MG63 (cell line): ENCODE results near the gene SLC41A3. TPM values are rescaled to one million over a fixed set of nuclear protein-coding genes. Genes with fewer than 3 reads are reported as not detected.

Experiments used
- DNase-seq: peaks from one replicate; pipeline ENCODE4 v3.0.0-alpha.2; 2020
- H3K27me3 ChIP-seq: fragments of 250-450 bp; sonication (Bioruptor Pico); 2 replicates; pipeline ENCODE4 v1.5.1; 2020; ENCODE audit warnings: mild to moderate bottlenecking, moderate library complexity
- H3K36me3 ChIP-seq: fragments of 250-450 bp; sonication (Bioruptor Pico); 2 replicates; pipeline ENCODE4 v1.5.1; 2020; ENCODE audit warnings: mild to moderate bottlenecking, moderate library complexity
- H3K4me3 ChIP-seq: fragments of 250-450 bp; sonication (Bioruptor Pico); 2 replicates; pipeline ENCODE4 v1.5.1; 2020; ENCODE audit warnings: mild to moderate bottlenecking, moderate library complexity
- H3K9me3 ChIP-seq: fragments of 250-450 bp; sonication (Bioruptor Pico); 2 replicates; pipeline ENCODE4 v1.5.1; 2020; ENCODE audit warnings: mild to moderate bottlenecking, moderate library complexity
- total RNA-seq: library from RNA; depleted of rRNA; stranded (reverse); fragments of >200 nt; shearing (Covaris generic); gene quantifications from 2 replicates; pipeline ENCODE4 v1.2.3, GENCODE V29; 2014; ENCODE audit warnings: low replicate concordance; rRNA removed

The SLC41A3 gene
- 55.6 and 63.0 TPM in 2 replicates for total RNA-seq

DNA sequence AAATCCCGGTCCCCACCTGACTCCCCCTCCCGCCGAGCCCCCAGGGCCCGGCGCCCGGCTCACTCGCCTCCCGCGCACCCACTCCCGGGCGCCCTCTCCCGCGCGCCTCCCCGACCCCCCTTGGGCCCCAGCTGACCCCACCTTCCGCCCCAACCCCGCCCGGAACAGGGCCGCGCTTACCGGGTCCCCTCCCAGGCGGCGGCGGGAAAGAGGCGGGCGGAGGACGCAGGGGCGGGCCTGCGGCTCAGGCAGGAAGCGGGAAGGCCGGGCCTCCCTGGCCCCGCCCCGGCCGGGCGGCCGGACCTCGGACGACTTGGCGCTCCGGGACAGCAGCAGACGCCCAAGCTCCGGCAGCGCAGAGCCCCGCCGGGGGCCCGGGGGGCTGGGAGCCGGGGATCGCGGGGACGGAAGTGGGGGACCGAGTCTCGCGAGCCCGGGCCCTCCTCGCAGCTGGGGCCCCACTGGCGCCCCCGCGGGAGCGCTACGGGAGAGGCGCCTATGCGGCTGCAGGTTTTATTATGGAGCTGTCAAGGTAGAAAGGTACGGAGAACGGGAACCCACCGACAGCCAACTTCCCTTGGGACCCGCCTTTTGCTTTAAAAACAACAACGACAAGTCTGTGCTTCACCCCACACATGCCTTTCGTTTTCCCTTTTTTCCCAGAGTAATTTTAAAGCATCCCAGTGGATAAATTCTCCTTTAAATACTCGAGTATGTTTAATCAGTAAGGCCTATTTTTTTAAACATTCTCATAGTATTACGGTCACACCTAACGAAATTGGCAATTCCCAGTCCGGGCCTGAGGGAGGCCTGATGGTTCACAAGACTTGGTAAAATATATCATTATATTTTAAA is at the start of gene SLC41A3:
TSS of gene SLC41A3 (minus strand) at position 212 of the 855 bp plus-strand sequence. CDS start 15,905 bp downstream, outside the sequence.
- peak within 1 kb of the TSS; percentile 65 for H3K4me3 ChIP-seq
- H3K36me3 ChIP-seq = no peaks in the 10 kb centered on the region
- peak; percentile 94 for DNase-seq
- H3K9me3 ChIP-seq = peaks cover 5% of the 10 kb centered on the region
- H3K27me3 ChIP-seq = no peaks in the 10 kb centered on the region

DNA sequence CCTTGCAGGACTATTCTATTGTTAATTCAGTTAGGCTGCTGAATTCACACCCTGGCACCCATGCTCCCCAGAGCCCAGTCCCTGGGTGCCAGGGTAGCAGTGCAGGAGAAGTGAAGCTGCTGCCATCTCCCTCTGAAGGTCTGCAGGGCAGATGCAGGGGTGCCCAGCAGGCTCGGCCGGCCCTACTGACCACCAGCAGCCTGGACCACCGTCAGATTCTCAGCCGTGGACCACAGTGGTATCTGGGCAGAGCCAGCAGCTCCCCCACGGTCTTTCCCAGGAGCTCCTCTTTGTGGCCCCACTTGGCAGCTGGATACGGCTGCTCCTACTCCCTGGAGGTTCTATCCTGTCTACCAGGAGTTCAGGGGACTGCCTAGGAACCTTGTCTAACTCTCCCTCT is 49.7 kb upstream of the SLC41A3 start:
- Histone ChIP-seq H3K9me3 (no peaks in the 10 kb centered on the region), H3K27me3 (peaks cover 1% of the 10 kb centered on the region), H3K36me3 (no peaks in the 10 kb centered on the region), H3K4me3 (no peak overlapping the region)
- no peak for DNase-seq

DNA sequence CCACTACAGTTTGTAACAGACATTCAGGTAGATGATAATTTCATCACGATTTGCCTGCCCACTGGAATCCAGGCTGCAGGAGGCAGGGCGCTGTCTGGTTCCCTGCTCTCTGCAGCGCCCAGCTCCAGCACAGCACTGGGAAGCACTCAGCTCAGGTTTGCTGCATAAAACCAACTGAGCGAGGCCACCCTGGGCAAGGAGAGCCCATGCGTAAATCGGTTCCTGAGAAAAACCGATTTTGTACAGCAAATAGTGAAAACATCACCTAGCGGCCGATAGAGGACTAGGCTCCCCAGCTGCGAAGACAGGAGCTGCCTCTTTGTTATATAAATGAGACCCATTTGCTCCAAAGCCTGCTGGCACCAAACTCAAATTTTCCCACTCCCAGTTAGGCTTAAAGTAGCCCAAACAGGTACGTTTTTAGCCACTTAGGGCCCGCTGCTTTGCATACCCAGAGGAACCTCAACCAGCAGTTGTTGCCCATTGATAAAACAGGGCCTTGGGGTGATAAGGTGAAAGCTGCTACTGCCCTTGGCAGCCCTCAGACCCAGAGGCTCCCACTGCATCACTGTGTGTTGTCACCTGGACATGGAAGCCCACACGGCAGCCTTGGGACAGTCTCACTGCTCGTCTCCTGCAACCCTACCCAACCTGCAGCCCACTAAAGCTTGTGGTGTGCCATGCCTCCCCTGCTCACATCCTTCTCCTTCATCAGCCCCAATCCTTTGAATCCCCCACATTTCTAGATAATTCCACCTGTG is 49.0 kb upstream of the SLC41A3 start:
- H3K27me3 ChIP-seq = no peaks in the 10 kb centered on the region; the same call in 1 of the 2 replicates
- no peaks in the 10 kb centered on the region for H3K9me3 ChIP-seq
- no peak overlapping the region for H3K4me3 ChIP-seq
- no peaks in the 10 kb centered on the region for H3K36me3 ChIP-seq
- no peak for DNase-seq

DNA sequence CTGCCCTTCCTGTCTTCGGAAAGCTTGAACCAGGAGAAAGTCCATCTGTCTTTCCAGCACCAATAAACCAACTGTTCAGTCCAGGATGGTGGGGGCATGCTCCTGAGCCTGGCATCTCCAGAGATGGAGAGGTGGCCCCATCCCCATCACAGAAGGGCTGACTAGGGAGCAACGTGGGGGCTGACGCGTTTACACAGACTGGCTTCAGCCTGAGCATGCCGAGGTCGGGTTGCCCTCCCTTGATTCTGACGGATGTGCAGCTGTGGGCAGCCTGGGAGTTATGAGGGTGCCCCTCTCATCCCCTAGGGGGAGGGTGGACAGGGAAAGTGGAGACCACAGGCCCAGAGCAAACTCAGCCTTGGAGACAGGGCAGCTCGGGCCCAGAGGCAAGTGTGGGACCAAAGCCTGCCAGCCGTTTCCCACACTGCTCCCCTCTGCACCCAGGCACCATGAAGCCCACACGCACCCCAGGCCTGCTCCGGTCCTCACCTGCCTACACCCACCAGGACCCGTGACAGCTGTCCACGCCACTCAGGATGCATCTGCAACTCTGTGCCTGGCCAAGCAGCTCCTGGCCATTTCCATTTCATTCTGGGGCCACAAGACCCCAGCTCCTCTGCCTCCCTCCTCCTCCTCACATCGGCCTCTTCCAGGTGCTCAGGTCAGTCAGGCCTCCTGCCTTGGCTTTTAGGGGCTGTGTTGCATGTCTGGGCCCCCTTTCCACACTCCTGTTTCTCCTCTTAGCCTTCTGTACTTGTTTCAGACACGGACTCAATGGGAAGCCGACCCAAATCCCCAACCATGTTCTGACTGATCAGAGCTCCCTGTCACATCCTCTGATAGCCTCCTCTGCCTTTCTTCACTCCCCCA is 48.2 kb upstream of the SLC41A3 start:
- H3K9me3 ChIP-seq = no peaks in the 10 kb centered on the region
- DNase-seq = no peak
- no peaks in the 10 kb centered on the region; the same call in 1 of the 2 replicates for H3K27me3 ChIP-seq
- no peak overlapping the region for H3K4me3 ChIP-seq
- no peaks in the 10 kb centered on the region for H3K36me3 ChIP-seq

DNA sequence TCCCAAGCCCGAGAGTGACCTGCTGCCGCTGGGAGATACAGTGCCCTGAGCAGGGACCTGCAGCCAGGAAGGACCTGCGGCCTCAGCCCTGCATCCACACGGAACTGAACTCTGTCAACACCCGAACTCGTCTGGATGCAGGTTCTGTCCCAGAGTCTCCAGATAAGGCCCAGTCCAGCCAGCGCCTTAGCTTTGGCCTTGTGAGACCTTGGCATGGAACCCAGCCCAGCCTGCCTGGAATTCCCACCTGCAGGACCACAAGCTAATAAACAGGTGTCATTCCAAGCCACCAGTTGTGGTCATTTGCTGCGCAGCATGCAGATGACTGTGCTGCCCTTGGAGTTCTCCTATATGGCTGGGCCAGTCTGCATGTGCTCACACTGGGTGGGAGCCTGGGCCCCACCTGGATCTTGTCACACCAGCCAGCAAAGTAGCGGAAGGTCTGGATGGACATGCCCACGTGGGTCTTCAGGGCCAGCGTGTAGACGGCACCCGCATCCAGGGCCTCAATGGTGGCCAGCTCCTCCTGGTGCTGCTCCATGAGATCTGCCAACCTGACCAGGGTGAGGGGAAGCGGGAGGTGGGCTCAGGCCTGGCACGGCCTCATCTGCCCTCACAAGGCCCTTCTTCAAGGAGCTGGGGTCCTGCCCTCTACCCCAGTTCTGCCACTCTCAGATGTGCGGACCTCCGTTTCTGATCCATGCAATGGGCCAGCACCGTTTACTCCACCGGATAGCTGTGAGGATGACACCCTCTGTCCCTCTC is 47.2 kb upstream of the SLC41A3 start:
- H3K27me3 ChIP-seq = no peaks in the 10 kb centered on the region
- H3K9me3 ChIP-seq = no peaks in the 10 kb centered on the region
- H3K36me3 ChIP-seq = no peaks in the 10 kb centered on the region
- H3K4me3 ChIP-seq = no peak overlapping the region
- DNase-seq = no peak

DNA sequence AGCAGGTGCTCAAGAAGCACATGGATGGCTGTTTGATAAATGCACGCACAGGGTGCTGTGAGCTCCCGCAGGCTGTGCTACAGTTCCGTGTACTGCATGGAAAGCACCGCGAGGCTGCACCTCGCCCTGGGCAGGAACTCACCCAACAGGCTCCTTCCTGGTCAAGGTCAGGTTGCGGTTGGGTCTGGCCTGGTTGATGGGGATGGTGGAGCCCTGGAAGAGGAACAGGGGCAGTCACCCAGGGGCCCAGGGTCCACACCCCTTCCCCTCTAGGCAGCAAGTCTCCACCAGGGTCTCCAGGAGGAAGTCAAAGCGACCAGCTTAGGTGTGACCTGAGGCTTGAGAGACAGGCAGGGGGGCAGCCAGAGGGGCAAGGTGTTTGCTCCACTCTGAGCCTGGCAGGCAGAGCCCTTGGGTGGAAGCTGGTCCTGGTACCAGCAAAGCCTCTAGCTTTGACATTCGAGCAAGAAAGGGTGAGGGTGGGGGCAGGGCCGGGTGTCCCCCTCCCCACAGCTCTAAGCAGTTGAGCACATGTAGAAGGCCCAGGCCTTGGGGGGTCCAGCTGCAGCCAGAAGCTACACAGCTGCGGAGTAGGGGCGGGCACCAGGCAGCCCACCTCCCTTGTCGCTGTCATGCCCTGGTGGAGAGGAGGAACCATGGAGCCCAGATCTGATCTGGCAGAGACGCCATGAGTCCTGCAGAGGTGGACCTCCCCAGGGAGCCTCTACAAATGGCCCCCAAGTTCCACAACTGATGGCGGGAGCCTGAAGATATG is 46.3 kb upstream of the SLC41A3 start:
- H3K36me3 ChIP-seq = no peaks in the 10 kb centered on the region
- H3K9me3 ChIP-seq = no peaks in the 10 kb centered on the region
- no peaks in the 10 kb centered on the region for H3K27me3 ChIP-seq
- DNase-seq = no peak
- no peak overlapping the region for H3K4me3 ChIP-seq

DNA sequence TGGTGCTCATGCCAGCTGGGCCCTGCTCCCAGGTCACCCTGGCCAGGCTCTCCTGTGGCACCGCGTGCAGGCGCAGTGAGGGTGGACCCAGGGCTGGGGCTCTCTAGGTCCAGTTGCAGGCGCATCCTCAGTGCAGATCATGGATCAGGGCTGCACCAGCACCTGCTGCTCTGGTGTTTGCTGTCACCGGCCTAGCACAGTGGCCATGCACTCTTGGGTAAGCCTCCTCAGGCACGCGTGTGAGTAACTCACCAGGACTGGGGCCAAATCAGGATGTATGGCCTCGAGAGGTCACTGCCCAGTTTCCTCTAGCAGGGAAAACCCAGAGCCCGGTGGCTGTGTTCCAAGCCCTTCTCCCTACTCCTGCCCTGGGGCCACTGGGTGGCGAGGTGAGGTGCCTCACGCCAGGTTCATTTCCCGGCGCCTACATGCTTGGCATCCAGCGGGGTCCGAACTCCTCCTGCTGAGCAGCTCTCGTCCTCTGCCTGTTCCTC is 45.5 kb upstream of the SLC41A3 start:
- Histone ChIP-seq H3K9me3 (no peaks in the 10 kb centered on the region), H3K36me3 (no peaks in the 10 kb centered on the region), H3K4me3 (no peak overlapping the region), H3K27me3 (no peaks in the 10 kb centered on the region)
- DNase-seq = peak; percentile 88

DNA sequence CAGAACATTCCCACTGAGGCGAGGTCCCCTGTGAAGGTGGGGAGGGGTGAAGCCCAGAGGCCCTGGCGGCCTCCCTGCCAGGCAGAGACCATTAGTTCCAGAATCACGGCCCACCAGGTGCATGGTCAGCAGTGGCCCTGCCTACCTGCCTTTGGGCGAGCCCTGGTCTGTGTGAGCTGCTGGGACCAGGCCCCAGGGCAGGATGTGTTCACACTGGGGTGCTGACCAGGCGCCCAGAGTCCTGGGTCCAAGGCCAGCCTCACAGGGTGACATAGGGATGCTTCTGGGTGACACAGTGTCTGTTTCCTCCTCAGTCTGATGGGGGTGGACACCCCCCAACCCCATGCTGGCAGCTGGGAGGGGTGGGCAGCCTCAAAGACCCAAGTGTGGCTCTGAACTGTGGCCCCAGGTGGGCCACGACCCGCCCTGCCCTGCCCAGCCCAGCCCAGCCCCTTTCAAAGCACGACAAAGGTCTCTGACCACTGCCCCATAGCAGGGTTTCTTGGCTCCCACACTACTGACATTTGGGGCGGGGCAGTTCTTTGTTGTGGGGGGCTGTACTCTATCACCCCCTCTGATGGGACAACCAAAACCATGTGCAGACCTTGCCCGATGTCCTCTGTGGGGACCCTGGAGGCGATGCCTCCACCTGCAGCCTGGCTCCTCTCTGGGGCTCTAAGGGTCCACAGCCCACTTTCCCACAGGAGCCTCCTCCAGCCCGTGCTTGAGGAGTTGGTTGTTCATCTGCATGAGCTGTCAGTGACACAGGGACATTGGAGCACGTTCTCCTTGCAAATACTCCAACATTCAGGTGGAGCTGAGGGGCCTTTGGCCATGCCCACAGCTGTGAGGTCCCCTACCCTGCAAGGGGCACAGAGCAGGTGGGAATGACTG is 44.8 kb upstream of the SLC41A3 start:
- Histone ChIP-seq H3K27me3 (no peaks in the 10 kb centered on the region), H3K36me3 (no peaks in the 10 kb centered on the region), H3K9me3 (no peaks in the 10 kb centered on the region), H3K4me3 (no peak overlapping the region)
- DNase-seq = no peak

DNA sequence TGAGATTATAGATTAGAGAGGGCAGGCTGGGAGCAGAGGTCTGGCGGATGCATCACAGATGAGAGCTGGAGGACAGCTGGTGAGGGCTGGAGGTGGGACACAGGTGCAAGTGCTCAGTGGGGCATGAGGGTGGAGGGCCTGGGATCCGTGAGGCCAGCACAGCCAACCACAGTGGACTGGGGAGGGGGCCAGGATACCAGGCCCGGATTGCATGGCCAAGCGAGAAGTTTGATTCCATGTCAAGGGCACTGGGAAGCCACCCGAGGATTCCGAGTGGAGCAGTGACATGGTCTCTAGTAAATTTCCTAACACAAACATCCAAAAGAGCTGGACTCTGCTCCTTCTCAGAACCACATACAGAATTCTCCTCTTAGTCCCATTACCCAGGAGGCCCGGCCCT is 44.0 kb upstream of the SLC41A3 start:
- Histone ChIP-seq H3K9me3 (no peaks in the 10 kb centered on the region), H3K4me3 (no peak overlapping the region), H3K36me3 (no peaks in the 10 kb centered on the region), H3K27me3 (no peaks in the 10 kb centered on the region)
- no peak for DNase-seq

DNA sequence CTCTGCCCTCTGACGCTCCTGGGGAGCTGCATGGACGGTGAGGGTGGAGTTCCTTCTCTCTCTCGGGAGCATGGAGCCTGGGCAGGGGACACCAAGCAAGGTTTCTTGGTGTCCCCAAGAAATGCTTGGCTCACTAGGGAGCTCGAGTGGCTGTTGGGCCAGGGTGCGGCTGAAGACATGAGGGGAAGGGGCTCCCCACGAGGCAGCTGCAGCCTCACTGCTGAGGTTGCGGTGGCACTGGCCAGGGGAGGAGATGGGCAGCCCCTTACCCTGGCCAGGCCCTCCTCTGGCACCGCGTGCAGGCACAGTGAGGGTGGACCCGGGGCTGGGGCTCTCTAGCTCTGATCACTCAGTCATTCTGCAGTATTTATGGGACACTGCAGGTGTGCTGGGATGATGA is 43.5 kb upstream of the SLC41A3 start:
- DNase-seq = no peak
- no peaks in the 10 kb centered on the region for H3K9me3 ChIP-seq
- H3K36me3 ChIP-seq = no peaks in the 10 kb centered on the region
- H3K4me3 ChIP-seq = no peak overlapping the region
- no peaks in the 10 kb centered on the region for H3K27me3 ChIP-seq

DNA sequence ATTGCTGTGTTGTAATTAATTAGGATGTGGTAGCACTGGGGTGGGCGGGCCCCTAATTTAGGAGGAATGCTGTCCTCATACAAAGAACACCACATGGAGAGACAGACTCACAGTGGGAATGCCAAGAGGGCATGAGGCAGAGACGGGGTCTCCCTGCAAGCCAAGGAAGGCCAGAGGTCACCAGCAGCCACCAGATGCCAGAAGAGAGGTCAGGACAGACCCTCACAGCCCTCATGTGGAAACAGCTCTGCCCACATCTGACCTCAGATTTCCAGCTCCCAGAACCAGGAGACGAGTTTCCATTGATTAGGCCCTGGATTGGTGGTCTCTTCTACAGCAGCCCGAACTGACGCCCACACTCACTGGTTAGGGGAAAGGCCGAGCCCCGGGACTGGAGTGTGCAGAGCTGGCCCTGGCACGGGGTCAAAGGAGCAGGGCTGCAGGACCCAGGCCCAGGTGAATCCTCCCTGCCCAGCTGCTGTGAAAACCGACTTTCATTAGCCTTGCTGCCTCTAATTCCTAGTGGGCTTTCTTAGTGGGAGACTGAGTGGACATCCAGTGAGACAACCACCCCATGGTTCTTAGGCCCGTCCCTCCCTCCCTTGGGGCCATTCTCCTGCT is 43.0 kb upstream of the SLC41A3 start:
- no peaks in the 10 kb centered on the region for H3K36me3 ChIP-seq
- H3K27me3 ChIP-seq = no peaks in the 10 kb centered on the region
- no peaks in the 10 kb centered on the region for H3K9me3 ChIP-seq
- no peak for DNase-seq
- H3K4me3 ChIP-seq = no peak overlapping the region

DNA sequence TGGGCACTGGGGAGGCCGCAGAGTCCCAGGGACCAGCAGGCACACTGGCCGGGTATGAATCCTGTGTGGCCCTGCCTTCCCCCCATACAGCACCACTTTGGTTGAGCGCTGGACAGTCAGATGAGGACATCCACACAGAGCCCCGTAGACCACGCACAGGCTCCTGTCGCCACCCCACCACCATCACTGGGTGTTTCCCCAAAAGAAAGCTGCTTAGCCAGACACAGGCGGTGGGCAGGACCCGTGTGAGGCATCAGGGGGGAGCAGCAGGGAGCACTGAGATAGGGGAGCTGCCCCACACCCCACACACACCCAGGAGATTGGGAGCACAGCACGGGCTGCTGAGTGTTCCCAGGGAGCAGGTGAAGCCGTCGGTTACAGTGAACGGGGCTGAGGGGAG is 42.4 kb upstream of the SLC41A3 start:
- Histone ChIP-seq H3K4me3 (no peak overlapping the region), H3K9me3 (no peaks in the 10 kb centered on the region), H3K27me3 (no peaks in the 10 kb centered on the region), H3K36me3 (no peaks in the 10 kb centered on the region)
- peak; percentile 0 for DNase-seq

DNA sequence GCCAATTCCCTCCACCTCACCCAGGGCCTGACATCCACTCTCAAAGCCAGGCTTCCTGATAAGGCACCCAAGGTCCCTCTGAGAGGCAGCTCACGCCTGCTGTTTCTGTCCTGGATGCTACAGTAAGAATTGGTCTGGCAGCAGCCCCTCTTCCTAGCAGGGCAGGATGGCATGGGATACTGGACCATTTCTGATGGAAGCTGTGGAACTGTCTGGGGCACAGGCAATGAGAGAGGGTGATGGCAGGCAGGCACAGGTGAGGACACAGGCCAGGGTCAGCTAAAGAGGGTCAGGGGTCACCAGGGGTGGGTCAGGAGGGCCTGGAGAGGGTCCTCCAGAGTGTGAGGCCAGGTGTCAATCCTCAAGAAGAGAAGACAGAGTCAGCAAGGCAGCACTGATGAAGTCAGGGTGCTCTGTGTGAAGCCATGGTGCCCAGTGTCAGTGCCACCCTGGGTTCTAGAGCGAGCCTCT is 41.9 kb upstream of the SLC41A3 start:
- no peak for DNase-seq
- Histone ChIP-seq H3K36me3 (no peaks in the 10 kb centered on the region), H3K4me3 (no peak overlapping the region), H3K9me3 (no peaks in the 10 kb centered on the region), H3K27me3 (no peaks in the 10 kb centered on the region)

DNA sequence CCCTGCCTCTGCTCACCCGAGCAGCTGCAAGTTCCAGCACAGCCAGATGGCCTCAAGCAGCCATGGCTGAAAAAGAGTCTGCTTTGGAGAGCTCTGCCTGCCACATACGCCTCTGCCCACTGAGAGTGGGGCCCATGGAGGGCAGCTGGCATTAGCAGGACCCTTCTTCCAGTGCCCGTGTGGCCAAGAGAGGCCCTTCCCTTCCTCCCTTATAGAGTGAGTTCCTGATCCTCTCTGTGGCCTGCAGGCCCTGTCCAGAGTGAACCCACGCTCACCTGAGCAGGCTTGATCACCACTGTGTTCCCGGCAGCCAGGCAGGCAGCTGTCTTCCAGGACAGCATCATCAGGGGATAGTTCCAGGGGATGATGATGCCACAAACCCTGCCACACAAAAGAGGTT is 41.4 kb upstream of the SLC41A3 start:
- Histone ChIP-seq H3K27me3 (no peaks in the 10 kb centered on the region), H3K36me3 (no peaks in the 10 kb centered on the region), H3K9me3 (no peaks in the 10 kb centered on the region), H3K4me3 (no peak overlapping the region)
- DNase-seq = no peak
